SK-MEL-5 (cell line): ENCODE measurements around the gene SNX11. TPM values are rescaled to one million over a fixed set of nuclear protein-coding genes. Genes with fewer than 3 reads are reported as not detected.

Experiments used
- DNase-seq: peaks from one replicate; pipeline ENCODE4 v3.0.0-alpha.2; 2016; ENCODE audit warnings: low read depth, low spot score
- in situ Hi-C: cut with HindIII; loops from 2 replicates; pipeline ENCODE4 v1.10.0; 2016; ENCODE audit warnings: low sequenced_read_pairs, high pct_unique_total_duplicates, low pct_unique_long_range_greater_than_20kb
- total RNA-seq: library from RNA; depleted of rRNA; stranded (reverse); fragments of >200 nt; shearing (Covaris generic); gene quantifications from 2 replicates; pipeline ENCODE4 v1.2.3, GENCODE V29; 2014

SNX11 gene
- total RNA-seq, 1 experiment from 2014 or later, result 13.0 TPM

- no peak for DNase-seq
- in situ Hi-C loops, result no loop called here
Observed at GRCh38 chr17:48148854-48149786, 41.6 kb downstream of the SNX11 start.

GRCh38 chr17:48149787-48150463, 42.4 kb downstream of the SNX11 start:
- DNase-seq, result no peak
- in situ Hi-C loops, result no loop called here

GRCh38 chr17:48150597-48151001, 43.0 kb downstream of the SNX11 start:
- in situ Hi-C loops, result no loop called here
- DNase-seq, result no peak

GRCh38 chr17:48151220-48151619, 43.7 kb downstream of the SNX11 start:
- in situ Hi-C loops, result no loop called here
- DNase-seq, result no peak

- no peak for DNase-seq
- in situ Hi-C loops, result no loop called here
Observed at GRCh38 chr17:48152289-48152688, 44.7 kb downstream of the SNX11 start.

- in situ Hi-C loops, result no loop called here
- DNase-seq, result peak; percentile 68
Observed at GRCh38 chr17:48153691-48154358, 46.3 kb downstream of the SNX11 start.

- in situ Hi-C loops, result no loop called here
- no peak for DNase-seq
Observed at GRCh38 chr17:48155889-48156611, 48.5 kb downstream of the SNX11 start.

GRCh38 chr17:48159232-48159631, 51.7 kb downstream of the SNX11 start:
- DNase-seq, result no peak
- in situ Hi-C loops, result no loop called here

GRCh38 chr17:48160177-48161081, 52.9 kb downstream of the SNX11 start:
- in situ Hi-C loops, result no loop called here
- no peak for DNase-seq

- DNase-seq, result no peak
- in situ Hi-C loops, result no loop called here
Observed at GRCh38 chr17:48161127-48161905, 53.8 kb downstream of the SNX11 start.

GRCh38 chr17:48162306-48162934, 54.9 kb downstream of the SNX11 start:
- in situ Hi-C loops, result no loop called here
- no peak for DNase-seq

GRCh38 chr17:48162946-48163506, 55.5 kb downstream of the SNX11 start:
- in situ Hi-C loops, result no loop called here
- DNase-seq, result no peak

- in situ Hi-C loops, result no loop called here
Observed at GRCh38 chr17:48163809-48164208, 56.2 kb downstream of the SNX11 start.

GRCh38 chr17:48169926-48170325, 62.4 kb downstream of the SNX11 start:
- no peak for DNase-seq
- in situ Hi-C loops, result no loop called here

More at GRCh38 chr17:48163809-48164208, 56.2 kb downstream of the SNX11 start:
- peak; percentile 26 for DNase-seq
